ENCODE measurements around the gene BSN.

DNA sequence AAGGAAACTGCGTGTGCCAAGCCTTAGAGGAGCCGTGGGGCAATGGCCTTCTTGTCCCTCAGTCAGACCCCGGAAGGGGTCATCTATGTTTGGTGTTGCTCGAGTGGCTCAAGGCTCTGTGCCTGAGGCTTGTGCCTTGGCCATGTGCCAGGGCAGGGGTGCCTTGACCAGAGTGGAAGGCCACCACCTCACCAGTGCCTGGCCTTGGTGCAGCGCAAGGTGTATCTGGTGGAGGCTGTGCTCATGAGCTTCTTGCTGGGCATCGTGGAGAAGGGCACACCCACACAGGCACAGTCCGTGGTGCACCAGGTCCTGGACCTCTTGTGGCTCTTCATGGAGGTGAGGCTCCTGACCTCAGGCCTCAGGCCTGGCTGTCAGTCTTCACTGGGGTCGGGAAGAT lies 145.7 kb downstream of the BSN start:
- TF ChIP-seq, protein P1, sequence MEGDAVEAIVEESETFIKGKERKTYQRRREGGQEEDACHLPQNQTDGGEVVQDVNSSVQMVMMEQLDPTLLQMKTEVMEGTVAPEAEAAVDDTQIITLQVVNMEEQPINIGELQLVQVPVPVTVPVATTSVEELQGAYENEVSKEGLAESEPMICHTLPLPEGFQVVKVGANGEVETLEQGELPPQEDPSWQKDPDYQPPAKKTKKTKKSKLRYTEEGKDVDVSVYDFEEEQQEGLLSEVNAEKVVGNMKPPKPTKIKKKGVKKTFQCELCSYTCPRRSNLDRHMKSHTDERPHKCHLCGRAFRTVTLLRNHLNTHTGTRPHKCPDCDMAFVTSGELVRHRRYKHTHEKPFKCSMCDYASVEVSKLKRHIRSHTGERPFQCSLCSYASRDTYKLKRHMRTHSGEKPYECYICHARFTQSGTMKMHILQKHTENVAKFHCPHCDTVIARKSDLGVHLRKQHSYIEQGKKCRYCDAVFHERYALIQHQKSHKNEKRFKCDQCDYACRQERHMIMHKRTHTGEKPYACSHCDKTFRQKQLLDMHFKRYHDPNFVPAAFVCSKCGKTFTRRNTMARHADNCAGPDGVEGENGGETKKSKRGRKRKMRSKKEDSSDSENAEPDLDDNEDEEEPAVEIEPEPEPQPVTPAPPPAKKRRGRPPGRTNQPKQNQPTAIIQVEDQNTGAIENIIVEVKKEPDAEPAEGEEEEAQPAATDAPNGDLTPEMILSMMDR (conservative IDR thresholded peaks at IDR 0.05 in 1 of 2, IDR thresholded peaks at IDR 0.05 in 1 of 2; ENCODE audit: low read depth in 1 of 2, low read length in 2 of 2) = no peak
- no peak for TF ChIP-seq EZH2 (IDR thresholded peaks at IDR 0.05; ENCODE audit: low read length, missing control alignments)

Measured in fibroblast of lung (primary cell).